WTC11 (cell line): ENCODE data around the gene NYAP1.

Source experiments
- ELF4 ChIP-seq: sonication (generic); formaldehyde crosslinking; IDR thresholded peaks from 2 replicates; pipeline ENCODE4 v1.8.1; 2022; ENCODE audit warnings: low read depth, mild to moderate bottlenecking, moderate library complexity, missing genetic modification reagents
- IRF2 ChIP-seq: sonication (generic); formaldehyde crosslinking; IDR thresholded peaks from 2 replicates; pipeline ENCODE4 v1.8.0; 2022; ENCODE audit warnings: low read depth, missing genetic modification reagents, borderline replicate concordance
- TEAD1 ChIP-seq: sonication (generic); formaldehyde crosslinking; IDR thresholded peaks from 2 replicates; pipeline ENCODE4 v1.8.0; 2022; ENCODE audit warnings: mild to moderate bottlenecking, missing genetic modification reagents
- TF ChIP-seq, protein P1 (sequence below): sonication (generic); formaldehyde crosslinking; IDR thresholded peaks from 2 replicates; pipeline ENCODE4 v1.8.1; 2022; ENCODE audit warnings: missing genetic modification reagents, borderline replicate concordance
- TF ChIP-seq, protein P2 (sequence below): sonication (generic); formaldehyde crosslinking; IDR thresholded peaks from 2 replicates; pipeline ENCODE4 v1.8.0; 2023; ENCODE audit warnings: mild to moderate bottlenecking, missing genetic modification reagents
- TF ChIP-seq, protein P3 (sequence below): fragments of 200-600 bp; IDR thresholded peaks from 2 replicates; pipeline ENCODE4 v1.8.0; 2022; ENCODE audit warnings: antibody characterized with exemption
- TF ChIP-seq, protein P4 (sequence below): sonication (generic); formaldehyde crosslinking; IDR thresholded peaks from 2 replicates; pipeline ENCODE4 v1.8.1; 2023; ENCODE audit warnings: mild to moderate bottlenecking, missing genetic modification reagents

DNA sequence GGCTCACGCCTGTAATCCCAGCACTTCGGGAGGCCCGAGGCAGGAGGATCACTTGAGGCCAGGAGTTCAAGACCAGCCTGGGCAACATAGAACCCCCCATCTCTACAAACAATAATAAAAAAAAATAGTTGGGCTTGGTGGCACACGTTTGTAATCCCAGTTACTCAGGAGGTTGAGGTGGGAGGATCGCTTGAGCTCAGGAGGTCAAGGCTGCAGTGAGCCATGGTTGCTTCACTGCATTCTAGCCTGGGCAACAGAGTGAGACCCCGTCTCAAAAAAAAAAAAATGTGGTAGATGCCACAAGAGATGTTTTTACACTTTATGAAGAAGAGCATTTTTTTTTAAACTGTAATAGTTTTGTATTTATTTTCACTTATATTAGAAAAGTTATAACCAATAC lies 12.8 kb downstream of the NYAP1 start:
- TF ChIP-seq, protein P1, sequence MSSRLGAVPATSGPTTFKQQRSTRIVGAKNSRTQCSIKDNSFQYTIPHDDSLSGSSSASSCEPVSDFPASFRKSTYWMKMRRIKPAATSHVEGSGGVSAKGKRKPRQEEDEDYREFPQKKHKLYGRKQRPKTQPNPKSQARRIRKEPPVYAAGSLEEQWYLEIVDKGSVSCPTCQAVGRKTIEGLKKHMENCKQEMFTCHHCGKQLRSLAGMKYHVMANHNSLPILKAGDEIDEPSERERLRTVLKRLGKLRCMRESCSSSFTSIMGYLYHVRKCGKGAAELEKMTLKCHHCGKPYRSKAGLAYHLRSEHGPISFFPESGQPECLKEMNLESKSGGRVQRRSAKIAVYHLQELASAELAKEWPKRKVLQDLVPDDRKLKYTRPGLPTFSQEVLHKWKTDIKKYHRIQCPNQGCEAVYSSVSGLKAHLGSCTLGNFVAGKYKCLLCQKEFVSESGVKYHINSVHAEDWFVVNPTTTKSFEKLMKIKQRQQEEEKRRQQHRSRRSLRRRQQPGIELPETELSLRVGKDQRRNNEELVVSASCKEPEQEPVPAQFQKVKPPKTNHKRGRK = no peak
- TF ChIP-seq TEAD1 (no peak), IRF2 (CRISPR knock-in tag) (no peak), ELF4 (CRISPR knock-in tag) (no peak)
- TF ChIP-seq, protein P2, sequence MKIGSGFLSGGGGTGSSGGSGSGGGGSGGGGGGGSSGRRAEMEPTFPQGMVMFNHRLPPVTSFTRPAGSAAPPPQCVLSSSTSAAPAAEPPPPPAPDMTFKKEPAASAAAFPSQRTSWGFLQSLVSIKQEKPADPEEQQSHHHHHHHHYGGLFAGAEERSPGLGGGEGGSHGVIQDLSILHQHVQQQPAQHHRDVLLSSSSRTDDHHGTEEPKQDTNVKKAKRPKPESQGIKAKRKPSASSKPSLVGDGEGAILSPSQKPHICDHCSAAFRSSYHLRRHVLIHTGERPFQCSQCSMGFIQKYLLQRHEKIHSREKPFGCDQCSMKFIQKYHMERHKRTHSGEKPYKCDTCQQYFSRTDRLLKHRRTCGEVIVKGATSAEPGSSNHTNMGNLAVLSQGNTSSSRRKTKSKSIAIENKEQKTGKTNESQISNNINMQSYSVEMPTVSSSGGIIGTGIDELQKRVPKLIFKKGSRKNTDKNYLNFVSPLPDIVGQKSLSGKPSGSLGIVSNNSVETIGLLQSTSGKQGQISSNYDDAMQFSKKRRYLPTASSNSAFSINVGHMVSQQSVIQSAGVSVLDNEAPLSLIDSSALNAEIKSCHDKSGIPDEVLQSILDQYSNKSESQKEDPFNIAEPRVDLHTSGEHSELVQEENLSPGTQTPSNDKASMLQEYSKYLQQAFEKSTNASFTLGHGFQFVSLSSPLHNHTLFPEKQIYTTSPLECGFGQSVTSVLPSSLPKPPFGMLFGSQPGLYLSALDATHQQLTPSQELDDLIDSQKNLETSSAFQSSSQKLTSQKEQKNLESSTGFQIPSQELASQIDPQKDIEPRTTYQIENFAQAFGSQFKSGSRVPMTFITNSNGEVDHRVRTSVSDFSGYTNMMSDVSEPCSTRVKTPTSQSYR (CRISPR knock-in tag) = no peak
- TF ChIP-seq, protein P3, sequence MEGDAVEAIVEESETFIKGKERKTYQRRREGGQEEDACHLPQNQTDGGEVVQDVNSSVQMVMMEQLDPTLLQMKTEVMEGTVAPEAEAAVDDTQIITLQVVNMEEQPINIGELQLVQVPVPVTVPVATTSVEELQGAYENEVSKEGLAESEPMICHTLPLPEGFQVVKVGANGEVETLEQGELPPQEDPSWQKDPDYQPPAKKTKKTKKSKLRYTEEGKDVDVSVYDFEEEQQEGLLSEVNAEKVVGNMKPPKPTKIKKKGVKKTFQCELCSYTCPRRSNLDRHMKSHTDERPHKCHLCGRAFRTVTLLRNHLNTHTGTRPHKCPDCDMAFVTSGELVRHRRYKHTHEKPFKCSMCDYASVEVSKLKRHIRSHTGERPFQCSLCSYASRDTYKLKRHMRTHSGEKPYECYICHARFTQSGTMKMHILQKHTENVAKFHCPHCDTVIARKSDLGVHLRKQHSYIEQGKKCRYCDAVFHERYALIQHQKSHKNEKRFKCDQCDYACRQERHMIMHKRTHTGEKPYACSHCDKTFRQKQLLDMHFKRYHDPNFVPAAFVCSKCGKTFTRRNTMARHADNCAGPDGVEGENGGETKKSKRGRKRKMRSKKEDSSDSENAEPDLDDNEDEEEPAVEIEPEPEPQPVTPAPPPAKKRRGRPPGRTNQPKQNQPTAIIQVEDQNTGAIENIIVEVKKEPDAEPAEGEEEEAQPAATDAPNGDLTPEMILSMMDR = no peak
- TF ChIP-seq, protein P4, sequence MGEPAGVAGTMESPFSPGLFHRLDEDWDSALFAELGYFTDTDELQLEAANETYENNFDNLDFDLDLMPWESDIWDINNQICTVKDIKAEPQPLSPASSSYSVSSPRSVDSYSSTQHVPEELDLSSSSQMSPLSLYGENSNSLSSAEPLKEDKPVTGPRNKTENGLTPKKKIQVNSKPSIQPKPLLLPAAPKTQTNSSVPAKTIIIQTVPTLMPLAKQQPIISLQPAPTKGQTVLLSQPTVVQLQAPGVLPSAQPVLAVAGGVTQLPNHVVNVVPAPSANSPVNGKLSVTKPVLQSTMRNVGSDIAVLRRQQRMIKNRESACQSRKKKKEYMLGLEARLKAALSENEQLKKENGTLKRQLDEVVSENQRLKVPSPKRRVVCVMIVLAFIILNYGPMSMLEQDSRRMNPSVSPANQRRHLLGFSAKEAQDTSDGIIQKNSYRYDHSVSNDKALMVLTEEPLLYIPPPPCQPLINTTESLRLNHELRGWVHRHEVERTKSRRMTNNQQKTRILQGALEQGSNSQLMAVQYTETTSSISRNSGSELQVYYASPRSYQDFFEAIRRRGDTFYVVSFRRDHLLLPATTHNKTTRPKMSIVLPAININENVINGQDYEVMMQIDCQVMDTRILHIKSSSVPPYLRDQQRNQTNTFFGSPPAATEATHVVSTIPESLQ (CRISPR knock-in tag) = no peak
